Suppressor macrophage (primary cell): Measurements from ENCODE around the gene A1BG.
"Not testable (repeated sequence)": the region's sequence is repeated elsewhere in the genome, so short reads cannot be mapped to it uniquely, and the experiment has no call there.

Source experiments
- DNase-seq, 4 experiments: peaks; one replicate each; pipeline ENCODE4 v3.0.0-alpha.2; 2020 to 2022

Gene A1BG

DNA sequence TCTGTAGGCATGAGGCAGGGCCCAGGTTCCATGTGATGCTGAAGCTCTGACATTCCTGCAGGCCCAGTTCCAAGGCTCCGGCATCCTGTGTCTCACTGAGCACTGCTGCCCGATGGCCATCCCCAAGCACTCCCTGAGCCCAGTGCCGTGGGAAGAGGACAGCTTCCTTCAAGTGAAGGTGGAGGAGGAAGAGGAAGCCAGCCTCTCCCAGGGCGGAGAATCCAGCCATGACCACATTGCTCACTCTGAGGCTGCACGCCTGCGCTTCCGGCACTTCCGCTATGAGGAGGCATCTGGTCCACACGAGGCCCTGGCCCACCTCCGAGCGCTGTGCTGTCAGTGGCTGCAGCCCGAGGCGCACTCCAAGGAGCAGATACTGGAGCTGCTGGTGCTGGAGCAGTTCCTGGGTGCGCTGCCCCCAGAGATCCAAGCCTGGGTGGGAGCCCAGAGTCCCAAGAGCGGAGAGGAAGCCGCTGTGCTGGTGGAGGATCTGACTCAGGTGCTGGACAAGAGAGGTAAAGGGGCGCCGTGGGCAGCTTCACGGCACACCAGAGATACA is 18.5 kb downstream of the A1BG start:
- no peak for DNase-seq

- peak; percentile 15 to 63 (median 42) for DNase-seq
These were observed 20.6 kb downstream of the A1BG start for GRCh38 chr19:58332697-58333096.

DNA sequence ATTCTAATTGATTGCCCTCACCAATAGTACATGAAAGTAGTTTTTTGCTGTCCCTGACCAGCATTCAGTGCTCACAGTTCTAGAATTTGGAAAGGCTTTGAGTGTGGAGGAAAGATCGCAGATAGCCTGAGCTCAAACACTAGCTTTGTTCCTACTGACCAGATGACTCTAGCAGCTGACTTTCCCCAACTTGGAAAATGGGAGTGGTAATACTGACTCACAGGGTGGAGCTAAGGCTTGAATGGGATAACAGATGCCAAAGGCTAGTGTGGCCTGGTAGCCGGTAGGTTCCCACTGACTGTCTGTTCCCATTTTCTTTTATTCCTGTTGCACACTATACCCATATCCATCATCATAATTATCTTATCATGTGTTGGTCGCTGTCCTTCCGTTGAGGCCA is 22.8 kb downstream of the A1BG start:
- peak in 2 of 4 experiments; percentile 13 to 14 for DNase-seq

DNA sequence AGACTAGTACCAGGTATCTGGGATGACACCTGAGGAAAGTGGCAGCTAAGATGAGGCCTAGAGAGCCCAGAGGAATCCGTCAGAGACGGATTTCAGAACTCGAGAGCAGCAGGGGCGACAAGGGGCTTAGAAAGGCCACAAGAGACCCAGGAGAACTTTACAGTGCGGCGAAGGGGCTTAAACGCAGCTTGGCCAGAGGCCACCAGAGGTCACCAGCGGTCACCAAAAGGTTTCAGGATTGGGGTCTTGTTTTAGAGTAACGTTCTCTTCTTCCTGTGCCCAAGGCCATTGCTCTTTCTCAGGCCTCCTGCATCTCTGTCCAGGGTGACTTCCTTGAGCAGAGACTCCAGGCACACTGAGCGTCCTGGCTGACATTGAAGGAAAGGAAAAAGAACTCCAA is 24.3 kb downstream of the A1BG start:
- peak; percentile 29 to 49 (median 36) for DNase-seq

DNA sequence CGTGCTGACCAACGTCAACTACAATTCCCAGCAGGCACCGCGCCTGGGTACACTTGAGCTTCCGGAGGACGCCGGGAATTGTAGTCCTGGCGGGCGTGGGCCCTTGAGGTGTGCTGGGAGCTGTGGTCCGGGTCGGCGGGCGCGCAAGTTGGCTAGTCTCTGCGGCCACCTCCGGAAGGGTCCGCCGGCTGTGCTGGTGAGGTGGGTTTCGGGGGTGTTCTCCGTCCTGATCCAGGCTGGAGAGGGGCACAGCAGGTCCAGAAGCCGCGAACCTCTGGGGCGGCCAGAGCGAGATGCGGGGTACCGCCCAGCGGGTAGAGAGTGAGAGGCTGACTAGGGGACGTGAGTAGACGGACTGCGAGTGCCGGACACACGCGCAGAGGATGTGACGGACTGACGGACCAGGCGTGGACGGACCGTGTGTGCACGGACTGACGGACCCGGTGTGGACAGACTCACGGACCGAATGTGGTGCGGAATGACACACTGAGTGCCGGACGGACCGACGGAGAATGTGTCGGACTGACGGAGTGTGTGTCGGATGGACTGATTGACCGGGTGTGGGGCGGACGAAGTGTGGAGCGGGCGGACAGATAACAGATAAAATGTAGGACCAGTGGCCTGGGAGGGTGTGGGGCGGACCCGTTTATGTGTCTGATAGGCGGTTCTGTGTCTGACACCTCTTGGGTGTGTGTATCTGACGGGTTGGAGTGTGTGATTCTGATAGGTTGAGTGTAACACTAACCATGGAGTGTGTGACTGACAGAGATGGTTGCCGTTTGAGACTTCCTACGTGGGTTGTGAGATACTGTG is 26.2 kb downstream of the A1BG start, which contains the start of gene ZSCAN22:
Gene ZSCAN22, plus strand, starts transcription at position 81 of the 813 bp plus-strand sequence. CDS start 7,809 bp downstream, outside the sequence.
- DNase-seq, result peak; percentile 96 to 98 (median 98)

DNA sequence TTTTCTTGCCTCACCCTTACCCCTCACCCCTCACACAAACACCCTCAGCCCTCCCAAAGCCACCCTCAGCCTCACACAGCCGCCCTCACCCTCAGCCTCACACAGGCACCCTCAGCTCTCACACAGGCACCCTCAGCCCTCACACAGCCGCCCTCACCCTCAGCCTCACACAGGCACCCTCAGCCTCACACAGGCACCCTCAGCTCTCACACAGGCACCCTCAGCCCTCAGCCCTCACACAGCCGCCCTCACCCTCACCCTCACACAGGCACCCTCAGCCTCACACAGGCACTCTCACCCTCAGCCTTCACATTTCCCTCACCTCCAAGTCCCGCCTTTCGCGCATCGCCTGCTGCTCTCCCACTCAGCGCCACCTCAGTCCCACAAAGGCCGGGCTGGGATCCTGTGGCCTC is 26.8 kb downstream of the A1BG start:
- no peak for DNase-seq

GRCh38 chr19:58325311-58326022 is 27.8 kb downstream of the A1BG start:
- no peak for DNase-seq

DNA sequence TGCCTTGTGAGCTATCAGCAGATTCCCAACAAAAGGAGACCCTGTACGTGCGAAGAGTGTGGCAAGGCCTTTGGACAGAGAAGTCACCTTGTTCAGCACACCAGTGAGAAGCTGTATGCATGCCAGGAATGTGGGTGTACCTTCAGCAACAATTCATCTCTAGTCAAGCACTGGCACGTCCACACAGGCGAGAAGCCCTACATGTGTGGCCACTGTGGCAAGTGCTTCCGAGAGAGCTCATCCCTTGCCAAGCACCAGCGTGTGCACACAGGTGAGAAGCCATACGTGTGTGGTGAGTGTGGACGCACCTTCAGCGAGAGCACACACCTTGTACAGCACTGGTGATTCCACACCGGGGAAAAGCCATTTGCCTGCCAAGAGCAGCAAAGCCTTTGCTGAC is 34.1 kb downstream of the A1BG start:
- DNase-seq, result no peak

DNA sequence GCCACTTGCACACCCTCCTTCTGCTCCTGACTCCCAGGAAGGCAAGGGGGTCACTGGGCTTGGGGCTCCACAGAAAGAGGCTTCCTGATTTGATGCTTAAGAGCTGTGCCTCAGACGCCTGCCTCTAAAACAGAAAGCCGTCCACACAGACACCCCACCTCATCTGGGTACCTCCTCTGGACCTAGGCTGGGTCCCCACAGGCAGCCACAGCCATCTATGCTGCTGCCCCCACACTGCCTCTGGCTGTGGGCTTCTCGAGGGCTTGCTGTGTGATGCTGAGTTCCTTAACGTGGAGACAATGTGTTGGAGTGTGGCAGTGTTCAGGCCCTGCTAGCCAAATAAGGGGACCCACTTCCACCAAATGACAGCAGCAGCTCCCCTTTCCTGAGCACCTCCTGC is 35.0 kb downstream of the A1BG start:
- DNase-seq, result no peak

DNA sequence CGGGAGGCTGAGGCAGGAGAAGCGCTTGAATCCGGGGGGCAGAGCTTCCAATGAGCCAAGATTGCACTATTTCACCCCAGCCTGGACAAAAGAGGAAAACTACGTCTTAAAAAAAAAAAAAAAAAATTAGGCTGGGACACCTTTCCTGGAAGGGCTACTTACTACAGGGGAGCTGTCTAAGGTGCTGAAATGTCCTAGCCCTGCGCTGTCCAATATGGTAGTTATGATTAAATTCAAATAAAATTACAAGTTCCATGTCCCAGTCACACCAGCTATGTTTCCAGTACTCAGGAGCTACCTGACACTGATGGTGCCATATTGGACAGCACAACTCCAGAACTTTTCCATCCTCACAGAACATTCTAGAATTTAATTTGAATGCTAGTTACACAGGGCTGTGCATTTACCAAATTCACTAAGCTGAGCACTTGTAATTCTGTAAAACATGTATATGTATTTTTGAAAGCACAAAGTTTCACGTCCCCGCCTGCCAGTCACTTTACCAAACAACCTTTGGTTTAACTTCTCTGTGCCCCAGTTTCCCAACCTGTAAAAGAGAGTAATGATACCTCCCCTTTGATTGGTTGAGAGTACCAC is 35.7 kb downstream of the A1BG start:
- DNase-seq, result peak; percentile 30 to 56 (median 40)

- no peak for DNase-seq
These were observed 37.7 kb downstream of the A1BG start for GRCh38 chr19:58315580-58315979.

DNA sequence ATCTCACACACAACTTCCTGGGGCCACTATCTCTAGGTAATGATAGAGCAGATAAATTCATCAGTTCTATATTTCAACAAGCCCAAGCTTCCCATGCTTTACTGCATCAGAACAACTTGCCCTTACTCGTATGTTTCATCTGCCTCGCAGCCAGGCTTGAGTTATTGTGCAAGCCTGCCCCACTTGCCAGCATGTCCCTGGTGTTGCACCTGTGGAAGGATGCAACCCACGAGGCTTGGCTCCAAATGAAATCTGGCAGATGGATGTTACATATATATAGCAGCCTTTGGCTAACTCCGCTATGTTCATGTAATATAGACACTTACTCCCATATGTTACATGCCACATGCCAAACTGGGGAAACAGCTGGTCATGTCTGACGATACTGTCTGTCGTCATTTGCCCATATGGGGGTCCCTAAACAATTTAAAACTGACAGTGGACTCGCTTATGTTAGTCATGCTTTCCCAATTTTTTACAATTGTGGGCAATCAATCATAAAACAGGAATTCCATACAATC is 41.9 kb downstream of the A1BG start:
- DNase-seq, result no peak

GRCh38 chr19:58310685-58311084 is 42.6 kb downstream of the A1BG start:
- DNase-seq, result not testable (repeated sequence)

GRCh38 chr19:58307736-58308135 is 45.6 kb downstream of the A1BG start:
- DNase-seq, result no peak

DNA sequence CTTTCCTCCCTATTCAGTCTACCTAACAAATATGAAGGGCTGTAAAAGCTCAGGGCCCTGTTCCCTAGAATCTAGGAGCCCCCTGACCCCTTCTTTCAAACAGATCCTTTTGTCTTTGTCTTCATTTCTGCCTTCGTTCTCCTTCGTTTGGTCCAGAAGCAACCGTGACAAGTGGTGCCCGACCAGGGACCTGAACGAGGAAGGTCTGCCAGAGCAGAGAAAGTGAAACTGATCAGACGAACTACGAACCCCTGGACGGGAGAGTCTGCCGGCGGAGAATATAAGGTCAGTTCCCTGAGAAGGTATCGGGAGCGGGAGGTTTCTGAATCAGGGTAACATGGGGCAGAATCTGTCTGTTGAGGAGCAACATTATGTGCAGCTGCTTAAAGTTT is 47.4 kb downstream of the A1BG start:
- peak in 2 of 4 experiments; percentile 4 to 20 for DNase-seq

DNA sequence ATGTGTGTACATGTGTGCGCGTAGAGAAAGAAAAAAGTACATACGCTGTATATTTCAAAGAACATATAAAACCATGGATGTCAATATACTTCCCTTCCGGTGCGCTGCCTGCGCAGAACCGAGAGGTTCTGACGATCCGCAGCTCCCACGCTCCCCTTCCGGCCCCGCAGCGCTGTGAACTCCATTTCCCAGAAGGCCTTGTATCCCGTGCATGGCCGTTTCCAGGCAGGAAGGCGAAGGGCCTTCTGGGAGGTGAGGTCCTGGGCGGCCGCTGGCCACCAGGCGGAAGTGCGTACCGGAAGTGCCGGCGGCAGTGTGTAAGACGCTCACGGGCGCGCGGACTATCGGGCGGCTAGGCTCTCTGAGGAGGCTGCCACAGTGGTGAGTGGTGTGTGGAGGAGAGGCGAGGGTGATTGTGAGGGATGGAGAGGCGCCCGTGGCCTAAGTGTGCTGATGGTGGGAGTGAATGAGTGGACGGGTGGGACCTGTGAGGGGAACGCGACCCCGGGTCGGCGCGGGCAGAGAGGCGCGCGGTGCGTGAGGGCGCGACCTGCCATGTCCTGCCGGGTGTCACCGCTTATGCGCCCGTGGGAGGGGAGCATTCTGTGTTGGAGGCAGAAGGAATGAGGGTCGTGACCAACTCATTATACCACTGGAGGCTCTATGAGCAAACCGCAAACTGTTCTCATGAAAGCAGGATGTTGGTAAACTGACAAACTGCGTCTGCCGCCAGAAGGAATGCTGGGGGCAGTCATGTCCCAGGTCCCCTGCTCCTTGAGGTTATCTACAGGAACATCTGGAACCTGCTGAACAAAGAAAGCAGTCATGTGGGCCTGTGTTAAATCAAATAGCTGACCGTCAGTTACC is 48.0 kb downstream of the A1BG start, which contains the start of gene ERVK3-1:
Gene ERVK3-1, plus strand, starts transcription at position 313 of the 867 bp plus-strand sequence. CDS start 6,792 bp downstream, outside the sequence.
- DNase-seq, result peak; percentile 99 to 100 (median 99)

- DNase-seq, result no peak
These were observed 48.6 kb downstream of the A1BG start for GRCh38 chr19:58304748-58305064.

GRCh38 chr19:58304255-58304654 is 49.0 kb downstream of the A1BG start:
- DNase-seq, result no peak

GRCh38 chr19:58300620-58301019 is 52.7 kb downstream of the A1BG start:
- DNase-seq, result no peak

DNA sequence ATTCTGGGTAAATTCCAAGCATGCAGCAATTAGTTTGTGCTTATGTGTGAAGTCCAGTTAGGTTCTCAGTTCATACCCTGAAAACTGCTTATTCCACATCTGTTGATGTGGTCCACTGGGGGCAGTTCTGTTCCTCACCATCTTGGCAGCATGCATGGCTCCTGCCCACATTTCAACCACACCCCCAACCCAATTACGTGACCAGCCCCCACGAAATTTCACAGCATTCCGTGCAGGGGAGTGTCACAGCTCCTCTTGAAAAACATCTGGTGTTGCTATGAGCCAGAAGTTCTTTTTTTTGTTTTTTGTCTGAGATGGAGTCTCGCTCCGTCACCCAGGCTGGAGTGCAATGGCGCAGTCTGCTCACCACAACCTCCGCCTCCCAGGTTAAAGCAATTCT is 57.2 kb downstream of the A1BG start:
- no peak for DNase-seq
